ENCODE measurements around the gene PRDM16. TPM values are rescaled to one million over a fixed set of nuclear protein-coding genes. Genes with fewer than 3 reads are reported as not detected.

The PRDM16 gene
- total RNA-seq, 4 donors from 2014 or later = 0.19 to 1.6 (median 0.36) TPM

GRCh38 chr1:3337798-3338724 is 269.1 kb downstream of the PRDM16 start:
- no peak overlapping the region for H3K4me3 ChIP-seq
- H3K27me3 ChIP-seq = peaks cover 66% of the 10 kb centered on the region
- no peaks in the 10 kb centered on the region for H3K36me3 ChIP-seq
- no peak for TF ChIP-seq EP300 (IDR thresholded peaks at IDR 0.05)
- no peak for TF ChIP-seq CTCF (IDR thresholded peaks at IDR 0.05)
- no peak for TF ChIP-seq POLR2AphosphoS5 (IDR thresholded peaks at IDR 0.05)
- TF ChIP-seq POLR2A (IDR thresholded peaks at IDR 0.05) = no peak
- no peak overlapping the region for H3K27ac ChIP-seq
- no peaks in the 10 kb centered on the region for H3K4me1 ChIP-seq
- DNase-seq (ENCODE audit: low spot score in 2 of 2) = no peak
- H3K9me3 ChIP-seq = no peaks in the 10 kb centered on the region
- WGBS = 95% methylated on average over 5 of the region's 18 CpGs

GRCh38 chr1:3338725-3339070 is 269.7 kb downstream of the PRDM16 start:
- 69% methylated on average over 4 of the region's 4 CpGs for WGBS
- no peak for DNase-seq (ENCODE audit: low spot score in 2 of 2)
- H3K4me3 ChIP-seq = no peak overlapping the region
- no peak overlapping the region for H3K27ac ChIP-seq
- TF ChIP-seq POLR2AphosphoS5 (IDR thresholded peaks at IDR 0.05) (no peak), CTCF (IDR thresholded peaks at IDR 0.05) (no peak), POLR2A (IDR thresholded peaks at IDR 0.05) (no peak), EP300 (IDR thresholded peaks at IDR 0.05) (no peak)
- H3K9me3 ChIP-seq = peaks cover 5% of the 10 kb centered on the region
- H3K27me3 ChIP-seq = peaks cover 61% of the 10 kb centered on the region
- no peaks in the 10 kb centered on the region for H3K4me1 ChIP-seq
- H3K36me3 ChIP-seq = no peaks in the 10 kb centered on the region

GRCh38 chr1:3339856-3340255 is 270.9 kb downstream of the PRDM16 start:
- no peaks in the 10 kb centered on the region for H3K4me1 ChIP-seq
- H3K27me3 ChIP-seq = peaks cover 51% of the 10 kb centered on the region
- no peaks in the 10 kb centered on the region for H3K36me3 ChIP-seq
- H3K4me3 ChIP-seq = no peak overlapping the region
- TF ChIP-seq EP300 (IDR thresholded peaks at IDR 0.05) = no peak
- no peak for TF ChIP-seq POLR2AphosphoS5 (IDR thresholded peaks at IDR 0.05)
- TF ChIP-seq POLR2A (IDR thresholded peaks at IDR 0.05) = no peak
- no peak for TF ChIP-seq CTCF (IDR thresholded peaks at IDR 0.05)
- DNase-seq (ENCODE audit: low spot score in 2 of 2) = no peak
- WGBS = 76% methylated on average over 12 of the region's 12 CpGs
- peaks cover 6% of the 10 kb centered on the region for H3K9me3 ChIP-seq
- H3K27ac ChIP-seq = no peak overlapping the region

GRCh38 chr1:3340548-3341235 is 271.7 kb downstream of the PRDM16 start:
- H3K36me3 ChIP-seq = no peaks in the 10 kb centered on the region
- H3K9me3 ChIP-seq = peaks cover 9% of the 10 kb centered on the region
- no peaks in the 10 kb centered on the region for H3K4me1 ChIP-seq
- peaks cover 53% of the 10 kb centered on the region for H3K27me3 ChIP-seq
- TF ChIP-seq EP300 (IDR thresholded peaks at IDR 0.05) = no peak
- TF ChIP-seq POLR2AphosphoS5 (IDR thresholded peaks at IDR 0.05) = no peak
- TF ChIP-seq CTCF (IDR thresholded peaks at IDR 0.05) = no peak
- TF ChIP-seq POLR2A (IDR thresholded peaks at IDR 0.05) = no peak
- H3K4me3 ChIP-seq = no peak overlapping the region
- no peak overlapping the region for H3K27ac ChIP-seq
- no peak for DNase-seq (ENCODE audit: low spot score in 2 of 2)
- WGBS = 69% methylated on average over 16 of the region's 17 CpGs
